NB4 (cell line): Measurements from ENCODE around the gene SLU7.

Experiments
- CTCF ChIP-seq: IDR thresholded peaks from one replicate; pipeline ENCODE4 v1.5.1; 2012; ENCODE audit warnings: low read depth, low read length
- MAX ChIP-seq: IDR thresholded peaks from 2 replicates; pipeline ENCODE4 v1.6.1; 2011; ENCODE audit warnings: low read depth, low read length
- MYC ChIP-seq: IDR thresholded peaks from 2 replicates; pipeline ENCODE4 v1.6.1; 2011; ENCODE audit warnings: low read depth, low read length
- POLR2A ChIP-seq: IDR thresholded peaks from 2 replicates; pipeline ENCODE4 v1.6.1; 2011; ENCODE audit warnings: mild to moderate bottlenecking; ENCODE audit not compliant: insufficient read length; ENCODE audit errors: extremely low read depth

GRCh38 chr5:160354666-160355065 lies 64.2 kb downstream of the SLU7 start:
- TF ChIP-seq CTCF, result no peak
- TF ChIP-seq MAX, result no peak
- TF ChIP-seq POLR2A, result no peak
- no peak for TF ChIP-seq MYC
